Neural progenitor cell (in vitro differentiated cells): Measurements from ENCODE around the gene SPATA25. TPM values are rescaled to one million over a fixed set of nuclear protein-coding genes. Genes with fewer than 3 reads are reported as not detected.
"Not testable (repeated sequence)": the region's sequence is repeated elsewhere in the genome, so short reads cannot be mapped to it uniquely, and the experiment has no call there.

Experiments
- DNase-seq: peaks from one replicate; pipeline ENCODE4 v3.0.0-alpha.2; 2016; ENCODE audit warnings: low spot score
- H2AFZ ChIP-seq: fragments of 200-600 bp; sonication (generic); replicated peaks from 2 replicates; pipeline ENCODE4 v1.6.1; 2016; ENCODE audit warnings: antibody characterized with exemption
- H3F3A ChIP-seq: fragments of 200-600 bp; sonication (generic); 2 replicates; pipeline ENCODE4 v1.6.1; 2016; ENCODE audit warnings: antibody characterized with exemption, low read depth
- H3K27ac ChIP-seq: fragments of 200-600 bp; sonication (generic); 2 replicates; pipeline ENCODE4 v1.5.1; 2016; ENCODE audit warnings: mild to moderate bottlenecking
- H3K27me3 ChIP-seq: fragments of 200-600 bp; sonication (generic); 2 replicates; pipeline ENCODE4 v1.6.1; 2016; ENCODE audit warnings: mild to moderate bottlenecking, moderate library complexity
- H3K36me3 ChIP-seq: fragments of 200-600 bp; sonication (generic); 2 replicates; pipeline ENCODE4 v1.5.1; 2016
- H3K4me1 ChIP-seq: fragments of 200-600 bp; sonication (generic); 2 replicates; pipeline ENCODE4 v1.6.1; 2016; ENCODE audit warnings: mixed run types
- H3K4me2 ChIP-seq: fragments of 200-600 bp; sonication (generic); 2 replicates; pipeline ENCODE4 v1.6.1; 2016
- H3K4me3 ChIP-seq: fragments of 200-600 bp; sonication (generic); 2 replicates; pipeline ENCODE4 v1.5.1; 2016
- H3K79me2 ChIP-seq: fragments of 200-600 bp; sonication (generic); 2 replicates; pipeline ENCODE4 v1.6.1; 2016; ENCODE audit warnings: low read depth
- H3K9ac ChIP-seq: fragments of 200-600 bp; sonication (generic); 2 replicates; pipeline ENCODE4 v1.6.1; 2016
- H3K9me3 ChIP-seq: fragments of 200-600 bp; sonication (generic); 2 replicates; pipeline ENCODE4 v1.5.1; 2016; ENCODE audit warnings: low read depth
- H4K20me1 ChIP-seq: fragments of 200-600 bp; sonication (generic); 2 replicates; pipeline ENCODE4 v1.6.1; 2016; ENCODE audit warnings: low read depth
- H3K27ac Mint-ChIP-seq: 3 replicates; pipeline ENCODE4 v1.8.0; 2021; ENCODE audit warnings: mixed read lengths
- H3K27me3 Mint-ChIP-seq: 2 replicates; pipeline ENCODE4 v1.8.0; 2022; ENCODE audit warnings: low read depth, mild to moderate bottlenecking, inconsistent platforms, moderate library complexity, mixed read lengths; ENCODE audit not compliant: insufficient read depth
- H3K36me3 Mint-ChIP-seq: 3 replicates; pipeline ENCODE4 v1.8.0; 2021; ENCODE audit warnings: mixed read lengths
- H3K4me1 Mint-ChIP-seq: 3 replicates; pipeline ENCODE4 v1.8.0; 2021; ENCODE audit warnings: mixed read lengths
- H3K4me3 Mint-ChIP-seq: 3 replicates; pipeline ENCODE4 v1.8.0; 2021; ENCODE audit warnings: mild to moderate bottlenecking, moderate library complexity, mixed read lengths
- H3K9me3 Mint-ChIP-seq: 3 replicates; pipeline ENCODE4 v1.8.0; 2020; ENCODE audit warnings: mixed read lengths
- EZH2 ChIP-seq: fragments of 200-600 bp; sonication (generic); IDR thresholded peaks from 2 replicates; pipeline ENCODE4 v1.6.1; 2017; ENCODE audit warnings: antibody characterized with exemption, mild to moderate bottlenecking, moderate library complexity
- EZH2phosphoT487 ChIP-seq: fragments of 200-600 bp; sonication (generic); IDR thresholded peaks from 2 replicates; pipeline ENCODE4 v1.6.1; 2017; ENCODE audit warnings: antibody characterized with exemption
- total RNA-seq: library from RNA; depleted of rRNA; stranded (reverse); fragments of >200 nt; gene quantifications from 2 replicates; pipeline ENCODE4 v1.2.3, GENCODE V29; 2015; ENCODE audit warnings: low replicate concordance
- TF ChIP-seq, protein P1 (sequence below): fragments of 200-600 bp; sonication (generic); IDR thresholded peaks from 2 replicates; pipeline ENCODE4 v1.5.1; 2017; ENCODE audit warnings: antibody characterized with exemption, mild to moderate bottlenecking

Gene SPATA25
- total RNA-seq, 1 donor from 2014 or later, result 0.54 TPM

DNA sequence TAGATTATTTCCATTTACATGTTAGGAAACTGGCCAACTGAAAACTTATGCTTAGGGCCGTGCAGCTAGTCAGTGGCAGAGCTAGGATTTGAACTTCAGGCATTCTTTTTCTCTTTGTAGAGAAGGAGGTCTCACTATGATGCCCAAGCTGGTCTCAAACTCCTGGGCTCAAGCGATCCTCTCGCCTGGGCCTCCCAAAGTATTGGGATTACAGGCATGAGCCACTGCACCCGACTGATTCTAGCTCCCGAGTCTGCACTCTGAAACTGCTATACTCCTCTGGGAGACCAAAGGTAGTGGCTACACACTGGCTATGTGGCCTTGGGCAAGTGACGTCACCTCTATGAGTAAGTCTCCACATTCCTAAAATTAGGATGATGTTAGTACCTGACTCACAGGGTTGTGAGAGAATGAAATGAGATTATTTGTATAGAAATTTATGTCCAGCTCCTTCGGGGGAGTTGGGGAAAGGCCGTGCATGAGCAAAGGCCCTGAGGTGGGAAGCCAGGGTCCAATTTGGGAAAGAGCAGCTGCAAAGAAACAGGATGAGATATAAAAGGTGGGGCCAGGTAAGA lies 18.2 kb upstream of the SPATA25 start:
- H3K36me3 ChIP-seq, result no peaks in the 10 kb centered on the region
- Mint-ChIP-seq H3K27me3 (peaks cover 4% of the 10 kb centered on the region), H3K4me1 (peaks cover 15% of the 10 kb centered on the region), H3K27ac (no peak overlapping the region), H3K4me3 (no peak overlapping the region), H3K9me3 (no peaks in the 10 kb centered on the region), H3K36me3 (peaks cover 20% of the 10 kb centered on the region)
- no peak for DNase-seq
- peaks cover 7% of the 10 kb centered on the region for H3K79me2 ChIP-seq
- TF ChIP-seq, protein P1, sequence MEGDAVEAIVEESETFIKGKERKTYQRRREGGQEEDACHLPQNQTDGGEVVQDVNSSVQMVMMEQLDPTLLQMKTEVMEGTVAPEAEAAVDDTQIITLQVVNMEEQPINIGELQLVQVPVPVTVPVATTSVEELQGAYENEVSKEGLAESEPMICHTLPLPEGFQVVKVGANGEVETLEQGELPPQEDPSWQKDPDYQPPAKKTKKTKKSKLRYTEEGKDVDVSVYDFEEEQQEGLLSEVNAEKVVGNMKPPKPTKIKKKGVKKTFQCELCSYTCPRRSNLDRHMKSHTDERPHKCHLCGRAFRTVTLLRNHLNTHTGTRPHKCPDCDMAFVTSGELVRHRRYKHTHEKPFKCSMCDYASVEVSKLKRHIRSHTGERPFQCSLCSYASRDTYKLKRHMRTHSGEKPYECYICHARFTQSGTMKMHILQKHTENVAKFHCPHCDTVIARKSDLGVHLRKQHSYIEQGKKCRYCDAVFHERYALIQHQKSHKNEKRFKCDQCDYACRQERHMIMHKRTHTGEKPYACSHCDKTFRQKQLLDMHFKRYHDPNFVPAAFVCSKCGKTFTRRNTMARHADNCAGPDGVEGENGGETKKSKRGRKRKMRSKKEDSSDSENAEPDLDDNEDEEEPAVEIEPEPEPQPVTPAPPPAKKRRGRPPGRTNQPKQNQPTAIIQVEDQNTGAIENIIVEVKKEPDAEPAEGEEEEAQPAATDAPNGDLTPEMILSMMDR, result no peak
- no peak for TF ChIP-seq EZH2
- no peak for TF ChIP-seq EZH2phosphoT487
- no peaks in the 10 kb centered on the region for H4K20me1 ChIP-seq
- H3K9ac ChIP-seq, result no peak overlapping the region
- H3K4me2 ChIP-seq, result no peak overlapping the region
- H3K27ac ChIP-seq, result no peak overlapping the region
- no peaks in the 10 kb centered on the region for H3K27me3 ChIP-seq
- no peaks in the 10 kb centered on the region for H3K9me3 ChIP-seq
- no peak overlapping the region for H2AFZ ChIP-seq
- H3F3A ChIP-seq, result no peaks in the 10 kb centered on the region
- no peaks in the 10 kb centered on the region for H3K4me1 ChIP-seq
- no peak overlapping the region for H3K4me3 ChIP-seq

DNA sequence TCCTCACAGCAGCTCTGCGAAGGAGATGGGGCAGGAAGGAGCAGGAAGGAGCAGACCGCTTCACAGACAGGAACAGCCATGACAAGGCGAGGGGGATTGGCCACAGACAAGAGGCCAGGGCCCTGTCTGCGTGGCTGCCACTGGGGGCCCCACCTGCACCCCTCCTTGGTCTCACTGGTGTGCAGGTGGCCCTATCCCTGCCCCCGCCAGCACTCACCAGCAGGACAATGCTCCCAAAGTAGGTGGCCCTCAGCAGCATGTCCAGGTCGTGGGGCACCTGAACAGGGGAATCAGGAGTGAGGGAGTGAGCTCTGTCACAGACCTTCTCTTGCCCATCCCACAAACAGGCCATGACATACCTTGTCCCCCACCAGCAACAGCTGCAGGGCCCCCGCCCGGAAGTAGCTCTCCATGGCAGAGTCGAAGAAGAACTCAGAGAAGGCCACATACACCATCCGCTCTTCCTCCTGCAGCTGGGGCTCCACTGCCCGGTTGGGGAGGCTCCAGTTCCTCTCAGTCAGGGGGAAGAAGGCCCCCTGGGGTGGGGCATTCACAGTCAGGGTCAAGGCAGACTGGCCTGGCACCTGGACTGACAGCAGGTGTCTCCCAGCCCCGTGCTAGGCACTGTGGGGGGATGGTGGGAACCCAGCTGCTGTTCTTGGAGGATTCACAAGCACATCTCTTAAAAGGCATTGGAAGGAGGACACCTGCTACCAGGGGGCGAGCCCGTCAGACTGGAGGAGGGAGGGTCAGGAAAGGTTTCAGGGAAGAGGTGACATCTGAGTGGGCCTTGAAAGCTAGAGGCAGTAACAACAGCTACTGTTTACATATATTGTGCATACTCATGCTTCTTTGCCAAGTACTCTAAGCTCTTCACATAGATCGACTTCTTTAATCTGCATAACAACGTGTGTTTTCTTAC lies 17.4 kb upstream of the SPATA25 start:
- no peaks in the 10 kb centered on the region for H3K36me3 ChIP-seq
- TF ChIP-seq, protein P1, result no peak
- no peak for TF ChIP-seq EZH2phosphoT487
- no peak for TF ChIP-seq EZH2
- no peak overlapping the region for H3K9ac ChIP-seq
- no peak for DNase-seq
- H2AFZ ChIP-seq, result no peak overlapping the region
- H3K4me1 Mint-ChIP-seq, result peaks cover 9% of the 10 kb centered on the region
- no peaks in the 10 kb centered on the region for H3F3A ChIP-seq
- no peaks in the 10 kb centered on the region for H3K9me3 ChIP-seq
- H3K4me3 ChIP-seq, result no peak overlapping the region
- no peak overlapping the region for H3K27ac ChIP-seq
- no peak overlapping the region for H3K4me3 Mint-ChIP-seq
- H3K4me2 ChIP-seq, result no peak overlapping the region
- no peak overlapping the region for H3K27ac Mint-ChIP-seq
- H3K27me3 Mint-ChIP-seq, result peaks cover 4% of the 10 kb centered on the region
- H3K27me3 ChIP-seq, result no peaks in the 10 kb centered on the region
- no peaks in the 10 kb centered on the region for H3K9me3 Mint-ChIP-seq
- no peaks in the 10 kb centered on the region for H4K20me1 ChIP-seq
- peaks cover 2% of the 10 kb centered on the region for H3K79me2 ChIP-seq
- H3K4me1 ChIP-seq, result no peaks in the 10 kb centered on the region
- peaks cover 20% of the 10 kb centered on the region for H3K36me3 Mint-ChIP-seq

DNA sequence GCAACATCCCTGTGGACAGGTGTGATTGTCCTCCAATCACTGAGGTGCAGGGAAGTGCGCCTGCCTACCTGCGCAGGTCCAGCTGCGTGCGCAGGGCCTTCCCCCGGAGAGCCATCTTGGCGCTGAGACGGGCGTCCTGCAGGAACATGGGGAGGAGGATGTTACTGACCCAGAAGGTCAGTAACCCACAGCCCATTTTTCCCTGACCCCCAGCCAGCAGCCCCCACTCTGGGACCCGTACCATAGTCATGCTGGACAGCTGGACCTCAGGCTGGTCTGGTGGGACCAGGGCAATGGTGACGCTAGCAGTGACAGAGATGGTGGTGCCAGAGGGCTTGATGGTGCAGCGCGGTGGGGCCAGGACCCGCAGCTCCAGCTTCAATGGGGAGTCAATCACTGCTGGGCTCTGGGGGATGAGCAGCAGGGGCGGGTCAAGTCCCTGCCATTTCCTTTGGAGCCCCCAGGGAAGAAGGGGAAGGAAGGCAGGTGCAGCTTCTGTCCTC lies 14.8 kb upstream of the SPATA25 start:
- Mint-ChIP-seq H3K27ac (no peak overlapping the region), H3K4me1 (no peaks in the 10 kb centered on the region), H3K4me3 (no peak overlapping the region), H3K27me3 (peaks cover 5% of the 10 kb centered on the region), H3K9me3 (no peaks in the 10 kb centered on the region), H3K36me3 (peaks cover 18% of the 10 kb centered on the region)
- DNase-seq, result no peak
- H3K9me3 ChIP-seq, result no peaks in the 10 kb centered on the region
- TF ChIP-seq, protein P1, result no peak
- TF ChIP-seq EZH2 (no peak), EZH2phosphoT487 (no peak)
- no peaks in the 10 kb centered on the region for H3K79me2 ChIP-seq
- no peaks in the 10 kb centered on the region for H3F3A ChIP-seq
- H3K4me3 ChIP-seq, result no peak overlapping the region
- no peak overlapping the region for H3K9ac ChIP-seq
- no peaks in the 10 kb centered on the region for H3K4me1 ChIP-seq
- no peaks in the 10 kb centered on the region for H4K20me1 ChIP-seq
- no peaks in the 10 kb centered on the region for H3K36me3 ChIP-seq
- H3K4me2 ChIP-seq, result no peak overlapping the region
- no peak overlapping the region for H3K27ac ChIP-seq
- no peaks in the 10 kb centered on the region for H3K27me3 ChIP-seq
- no peak overlapping the region for H2AFZ ChIP-seq

DNA sequence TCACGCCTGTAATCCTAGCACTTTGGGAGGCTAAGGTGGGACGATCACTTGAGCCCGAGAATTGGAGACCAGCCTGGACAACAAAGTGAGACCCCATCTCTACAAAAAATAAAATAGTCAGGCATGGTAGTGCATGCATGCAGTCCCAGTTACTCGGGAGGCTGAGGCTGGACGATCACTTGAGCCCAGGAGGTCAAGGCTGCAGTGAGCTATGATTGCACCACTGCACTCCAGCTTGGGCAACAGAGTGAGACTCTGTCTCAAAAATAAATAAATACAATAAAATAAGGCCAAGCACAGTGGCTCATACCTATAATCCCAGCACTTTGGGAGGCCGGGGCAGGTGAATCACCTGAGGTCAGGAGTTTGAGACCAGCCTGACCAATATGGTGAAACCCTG lies 13.9 kb upstream of the SPATA25 start:
- H2AFZ ChIP-seq, H3K9me3 Mint-ChIP-seq, H3K4me3 Mint-ChIP-seq, H3K79me2 ChIP-seq, H3K27ac ChIP-seq, H3K4me1 ChIP-seq, H3K27me3 Mint-ChIP-seq, H3K4me2 ChIP-seq, H4K20me1 ChIP-seq, H3K27ac Mint-ChIP-seq, H3K9me3 ChIP-seq, H3F3A ChIP-seq, DNase-seq, H3K4me1 Mint-ChIP-seq, H3K4me3 ChIP-seq, H3K9ac ChIP-seq, H3K36me3 ChIP-seq, H3K27me3 ChIP-seq: not testable (repeated sequence)
- H3K36me3 Mint-ChIP-seq, result peaks cover 18% of the 10 kb centered on the region
